Measurements from ENCODE around the gene CDC42BPA.
A peak's percentile ranks its signal among the peaks of the same experiment; 100 is the strongest.

Gene CDC42BPA

DNA sequence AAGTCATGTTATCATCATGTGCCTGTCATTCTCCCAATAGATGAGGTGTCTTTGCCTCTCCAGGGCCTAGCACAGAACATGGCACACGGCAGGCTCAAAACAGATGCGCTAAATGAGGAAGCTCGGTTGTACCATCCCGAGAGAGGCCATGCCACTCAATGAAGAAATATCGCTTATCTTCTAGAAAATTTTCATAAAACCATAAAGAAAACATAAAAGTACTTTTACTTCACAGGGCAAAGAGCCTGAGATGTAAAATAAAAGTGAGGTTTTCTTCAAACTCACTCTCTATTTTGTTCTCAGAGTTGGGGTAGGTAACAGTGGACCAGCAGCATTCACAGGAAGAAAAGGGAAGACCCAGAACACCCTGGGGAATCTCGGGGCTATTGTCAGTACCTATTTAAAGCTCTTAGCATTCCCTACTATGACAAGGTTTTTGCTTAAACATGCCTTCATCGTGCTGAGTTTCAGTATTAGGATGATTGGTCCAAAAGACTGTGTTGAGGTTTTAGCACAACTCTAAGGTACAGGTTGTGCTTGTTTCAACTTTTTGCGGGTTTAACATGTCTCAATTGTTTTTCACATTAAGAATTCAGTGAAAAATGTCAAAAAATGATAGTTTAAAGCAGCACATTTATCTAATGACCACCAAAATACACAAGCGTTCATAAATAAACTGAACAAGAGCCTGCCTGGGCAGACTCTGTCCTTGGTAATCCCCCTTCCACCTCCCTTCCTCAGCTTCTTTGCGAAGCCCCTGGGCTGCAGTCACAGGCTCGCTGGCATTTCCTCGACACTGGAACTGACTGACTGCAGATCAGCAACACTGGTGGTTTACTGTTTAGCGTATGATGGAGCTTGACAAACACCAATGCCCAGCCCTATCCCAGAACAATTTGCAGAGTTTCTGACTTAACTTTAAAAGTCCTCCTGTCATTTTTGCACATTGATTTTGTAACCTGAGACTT is 322.6 kb downstream of the CDC42BPA start:
- DNase-seq (ENCODE audit: low read depth in 2 of 2): no peak

DNA sequence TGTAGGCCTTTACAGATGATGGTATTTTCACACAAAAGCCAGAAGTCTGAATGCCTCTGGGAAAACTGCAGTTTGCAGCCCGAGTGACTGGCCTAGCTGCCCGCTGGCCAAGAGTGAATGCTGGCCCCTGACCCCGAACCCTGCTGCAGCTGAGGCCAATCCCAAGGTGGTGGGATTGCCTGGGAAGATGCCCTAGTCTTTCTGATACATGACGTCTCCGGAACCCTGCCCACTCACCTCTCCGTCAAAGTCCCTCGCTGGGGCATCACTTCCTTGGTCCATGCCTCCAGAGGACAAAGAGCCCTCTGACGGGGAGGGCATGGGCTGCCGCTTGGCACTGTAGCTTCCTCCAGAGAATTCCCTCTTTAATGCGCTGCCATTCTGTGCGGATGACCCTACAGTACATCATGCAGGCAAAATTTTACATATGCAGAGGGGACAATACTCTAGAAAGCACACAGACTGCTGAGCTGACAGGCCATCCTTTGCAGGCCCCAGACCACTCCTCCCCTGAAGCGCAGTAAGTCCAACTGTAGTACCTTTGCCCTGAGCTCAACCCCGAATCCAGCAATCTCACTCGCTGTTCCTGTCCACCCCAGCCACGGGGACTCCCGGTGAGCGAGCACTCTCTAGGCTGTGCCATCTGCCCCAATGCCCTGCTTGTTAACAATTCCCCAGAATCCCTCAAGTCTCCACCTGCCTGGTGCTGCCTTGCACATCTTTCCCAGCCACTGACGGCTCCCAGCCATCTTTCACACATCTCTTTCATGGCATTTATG is 323.5 kb downstream of the CDC42BPA start:
- DNase-seq (ENCODE audit: low read depth in 2 of 2): no peak

DNA sequence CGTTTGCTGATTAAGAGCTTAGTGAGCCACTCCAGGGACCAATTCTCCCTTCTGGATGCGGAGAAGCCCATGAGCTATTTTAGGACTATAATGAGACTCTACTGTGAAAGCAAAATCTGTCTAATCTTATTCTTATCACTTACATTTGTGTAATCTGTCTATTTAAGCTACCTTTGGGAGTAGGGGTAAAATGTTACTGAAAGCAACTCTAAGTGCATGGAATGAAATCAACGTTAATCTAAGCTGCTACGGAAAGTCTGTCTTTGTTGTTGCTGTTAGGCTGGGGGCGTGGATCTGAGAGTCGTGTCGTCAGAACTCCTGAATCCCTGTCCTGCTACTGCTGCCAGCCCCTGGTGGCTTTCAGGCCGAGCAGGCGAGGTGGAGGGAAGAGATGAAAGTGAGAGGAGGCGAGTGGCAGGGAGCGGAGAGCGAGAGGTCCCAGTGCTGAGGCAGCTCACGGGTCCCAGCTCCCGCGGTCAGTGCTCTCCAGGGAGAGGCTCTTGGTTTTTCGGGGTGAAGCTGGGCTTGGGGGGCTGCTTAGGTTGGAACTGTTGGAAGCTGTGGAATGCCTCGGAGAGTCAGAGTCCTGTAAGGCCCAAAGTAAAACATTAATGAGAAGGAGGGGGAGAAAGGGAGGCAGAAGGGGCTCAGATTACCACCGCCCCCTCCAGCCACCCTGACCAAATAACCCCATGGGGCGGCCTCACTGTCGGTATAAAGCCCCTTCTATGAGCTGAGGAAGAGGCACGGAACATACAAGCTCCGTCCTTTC is 324.3 kb downstream of the CDC42BPA start:
- DNase-seq (ENCODE audit: low read depth in 2 of 2): no peak

DNA sequence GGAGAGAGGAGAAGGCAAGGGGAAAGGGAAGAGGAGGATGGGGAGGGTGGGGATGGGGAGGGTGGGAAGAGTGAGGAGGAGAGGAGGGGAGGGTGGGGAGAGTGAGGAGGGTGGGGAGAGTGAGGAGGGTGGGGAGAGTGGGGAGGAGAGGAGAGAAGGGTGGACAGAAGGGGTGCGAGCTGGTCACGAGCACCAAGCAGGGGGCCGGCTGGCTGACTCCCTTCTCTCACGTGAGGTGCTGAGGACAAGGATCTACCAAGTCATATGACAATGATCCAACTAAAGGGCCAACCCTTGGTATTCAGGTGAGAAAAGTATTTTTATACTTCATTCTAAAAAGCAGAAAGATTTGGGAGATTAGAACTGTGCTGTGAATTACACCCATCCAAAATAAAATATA is 326.4 kb downstream of the CDC42BPA start:
- DNase-seq (ENCODE audit: low read depth in 2 of 2): no peak

DNA sequence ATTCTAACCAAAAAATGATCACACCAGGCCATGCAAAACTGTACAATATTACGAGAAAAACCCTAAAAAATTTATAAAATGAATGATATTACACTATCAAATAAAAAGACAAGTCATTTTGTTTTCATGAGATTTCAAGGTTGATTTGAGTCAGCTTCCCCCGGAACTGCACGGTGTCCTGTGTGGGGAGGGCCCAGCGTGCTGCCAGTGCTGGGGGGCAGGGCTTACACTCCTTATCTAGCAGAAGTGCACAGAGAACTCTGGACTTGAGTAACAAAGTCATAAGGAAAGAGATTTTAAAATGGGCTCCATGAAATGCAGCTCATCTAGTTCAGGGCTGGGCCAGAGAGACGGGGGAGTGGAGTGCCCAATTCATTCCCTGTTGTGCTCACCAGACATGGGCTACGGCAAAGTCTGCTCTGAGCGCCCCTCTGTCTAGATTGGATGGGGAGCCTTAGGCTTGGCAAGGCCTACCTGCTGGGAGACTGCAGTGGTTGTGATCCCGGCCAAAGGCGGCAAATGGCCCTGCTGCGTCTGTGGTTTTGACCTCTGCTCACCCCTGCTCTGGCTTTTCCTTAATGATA is 328.1 kb downstream of the CDC42BPA start:
- peak; percentile 5 to 22 for DNase-seq (ENCODE audit: low read depth in 2 of 2)

DNA sequence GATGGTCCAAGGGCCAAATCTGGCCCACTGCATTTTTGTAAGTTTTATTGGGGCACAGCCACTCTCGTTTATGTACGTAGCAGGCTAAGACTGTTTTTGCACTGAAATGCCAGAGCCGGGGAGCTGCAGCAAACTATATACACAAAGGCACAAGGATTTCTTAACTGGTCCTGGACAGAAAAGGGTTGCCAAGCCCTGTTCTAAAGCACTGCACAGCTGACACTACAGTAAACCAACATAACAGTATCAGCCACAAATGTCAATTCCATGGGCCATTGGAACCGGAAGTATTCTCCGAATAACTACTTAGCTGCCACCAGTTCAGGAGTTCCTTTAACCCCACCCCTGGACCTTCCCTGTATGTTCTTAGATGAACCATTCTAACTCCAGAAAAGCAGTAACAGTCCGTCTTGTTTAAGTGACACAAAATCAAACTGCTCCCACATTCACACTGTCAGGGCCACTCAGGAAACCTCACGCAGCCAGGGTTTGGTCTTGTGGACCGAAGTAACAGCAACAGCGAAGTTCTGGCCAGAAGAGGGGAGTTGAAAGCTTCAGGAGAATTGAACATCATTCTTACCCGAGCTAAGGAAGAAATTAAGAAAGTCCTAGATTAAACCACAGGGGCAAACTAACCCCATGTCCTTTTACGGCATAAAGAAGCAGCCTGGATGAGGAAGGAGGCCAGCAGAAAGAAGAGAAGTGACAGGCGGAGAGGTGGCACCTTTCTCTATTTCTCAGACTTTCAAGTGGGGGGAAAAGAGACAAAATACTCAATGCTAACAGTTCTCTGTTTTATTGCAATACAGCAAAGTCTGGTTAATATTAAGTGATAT is 329.0 kb downstream of the CDC42BPA start:
- no peak for DNase-seq (ENCODE audit: low read depth in 2 of 2)

DNA sequence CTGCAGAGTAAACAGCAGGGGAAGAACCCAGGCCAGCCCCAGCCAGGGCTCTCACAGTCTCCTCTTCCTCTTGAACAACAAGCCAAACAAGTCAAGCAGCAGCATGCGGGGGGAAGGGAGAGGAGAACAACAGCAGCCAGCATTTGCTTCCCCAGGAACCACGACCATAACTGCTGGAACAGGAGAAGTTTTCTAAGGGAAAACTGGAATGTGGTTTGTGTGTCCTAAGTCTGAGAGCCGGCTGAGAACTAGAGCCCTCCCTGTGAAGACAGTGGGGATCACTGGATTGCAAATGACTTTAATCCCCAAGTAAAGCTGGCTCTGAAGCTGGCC is 330.0 kb downstream of the CDC42BPA start:
- no peak for DNase-seq (ENCODE audit: low read depth in 2 of 2)

DNA sequence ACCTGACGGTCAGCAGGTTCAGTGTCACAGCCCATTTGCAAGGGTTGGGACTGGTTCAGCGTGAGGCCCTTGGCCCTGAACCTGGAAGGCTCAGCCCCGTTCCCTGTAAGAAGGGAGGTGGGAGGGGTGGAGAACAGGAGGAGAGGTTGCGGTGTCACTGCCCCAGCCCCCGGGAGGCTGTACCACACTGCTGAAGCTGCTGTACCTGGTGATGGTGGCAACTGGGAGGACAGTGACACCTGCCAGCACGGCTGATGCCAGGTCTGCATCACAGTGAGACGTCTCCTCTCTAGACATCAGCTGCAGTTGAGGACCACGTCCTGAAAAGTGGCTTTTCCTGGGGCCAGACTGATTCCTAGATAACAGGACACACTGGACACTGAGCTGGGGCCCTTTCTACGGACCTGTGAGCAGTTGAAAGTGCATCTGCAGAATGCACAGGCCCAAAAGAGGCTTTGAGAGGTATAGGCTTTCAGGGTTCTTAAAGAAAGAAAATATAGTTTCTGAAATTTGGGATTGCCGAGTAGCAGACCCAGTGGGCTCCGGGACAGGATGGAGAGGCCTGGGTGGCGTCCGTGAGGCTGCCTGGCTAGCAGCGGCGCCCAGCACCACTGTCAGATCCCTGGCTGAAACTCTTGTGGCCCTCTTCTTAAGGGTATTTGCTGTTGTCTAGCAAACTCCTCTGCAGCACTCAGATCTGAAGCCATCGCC is 330.5 kb downstream of the CDC42BPA start:
- no peak for DNase-seq (ENCODE audit: low read depth in 2 of 2)

DNA sequence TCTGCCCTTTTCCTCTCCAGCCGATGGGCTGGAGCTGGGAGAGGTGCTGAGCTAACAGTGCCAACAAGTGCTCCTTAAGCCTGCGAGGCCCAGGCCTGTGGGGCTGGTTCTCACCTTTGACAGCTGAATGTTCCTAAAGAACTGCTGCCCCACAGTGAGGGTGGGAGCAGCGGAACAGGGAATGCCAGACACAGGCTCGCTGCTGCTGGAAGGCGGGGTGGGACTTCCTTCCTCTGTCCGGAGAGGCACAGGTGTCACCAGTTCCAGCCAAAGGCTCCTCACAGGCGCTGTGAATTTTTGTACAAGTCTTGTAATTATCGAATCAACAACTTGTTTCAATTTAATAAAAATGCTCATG is 331.1 kb downstream of the CDC42BPA start:
- DNase-seq (ENCODE audit: low read depth in 2 of 2): no peak

DNA sequence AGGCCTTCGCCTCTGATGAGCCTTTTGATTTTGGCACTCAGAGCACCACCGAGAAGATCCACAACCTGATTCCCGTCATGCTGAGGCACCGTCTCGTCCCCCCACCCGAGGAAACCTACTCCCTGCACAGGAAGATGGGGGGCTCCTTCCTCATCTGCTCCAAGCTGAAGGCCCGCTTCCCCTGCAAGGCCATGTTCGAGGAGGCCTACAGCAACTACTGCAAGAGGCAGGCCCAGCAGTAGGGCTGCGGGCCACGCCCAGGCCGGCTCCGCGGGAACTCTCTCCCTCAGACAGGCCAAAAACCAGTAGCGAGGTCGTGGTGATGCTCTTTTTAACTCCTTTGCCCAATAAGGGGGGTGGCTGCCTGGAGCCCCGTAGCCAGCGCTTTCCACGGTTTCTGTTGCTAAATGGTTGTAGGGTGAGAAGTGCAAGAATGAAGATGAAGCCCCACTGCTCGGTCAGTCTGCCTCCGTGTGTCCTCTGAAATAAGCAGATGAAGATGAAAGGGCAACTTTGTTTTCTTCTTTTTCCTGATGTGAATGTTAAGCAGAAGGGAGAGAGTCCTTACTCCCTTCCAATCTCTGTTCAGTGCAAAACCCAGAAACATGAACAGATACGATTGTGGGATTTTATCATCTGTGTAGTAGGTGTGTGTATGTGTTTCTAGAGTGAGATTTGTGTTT is 331.7 kb downstream of the CDC42BPA start:
- DNase-seq (ENCODE audit: low read depth in 2 of 2): no peak

DNA sequence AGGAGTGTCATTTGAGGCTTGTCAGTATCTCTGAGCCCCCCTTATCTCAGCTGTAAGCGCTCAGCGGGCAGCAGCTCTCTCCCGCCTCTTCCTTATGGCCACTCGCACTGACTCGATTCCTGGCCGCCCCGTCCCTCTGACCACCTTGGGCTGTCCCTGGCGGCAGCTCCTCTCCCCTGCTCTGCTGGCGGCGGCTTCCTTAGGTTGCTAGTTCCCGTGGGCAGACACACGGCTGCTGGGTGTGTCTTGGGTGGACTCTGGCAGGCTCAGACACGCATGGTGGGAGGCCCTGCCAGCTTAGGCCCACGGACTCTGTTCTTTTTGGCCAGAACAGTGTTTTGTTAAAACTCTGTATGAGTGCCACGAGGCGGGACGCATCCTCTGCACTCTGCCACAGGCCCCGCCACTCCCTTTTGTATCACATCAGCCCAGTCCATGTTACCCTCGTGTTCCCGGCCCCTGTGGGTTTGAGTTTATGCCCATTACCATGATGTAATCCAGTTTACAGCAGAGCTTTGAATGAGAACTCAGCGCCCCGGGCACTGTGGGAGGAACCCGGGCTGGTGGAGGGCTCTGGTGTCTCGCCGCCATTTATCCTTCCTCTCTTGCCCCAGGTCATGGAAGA is 332.3 kb downstream of the CDC42BPA start:
- DNase-seq (ENCODE audit: low read depth in 2 of 2): no peak

DNA sequence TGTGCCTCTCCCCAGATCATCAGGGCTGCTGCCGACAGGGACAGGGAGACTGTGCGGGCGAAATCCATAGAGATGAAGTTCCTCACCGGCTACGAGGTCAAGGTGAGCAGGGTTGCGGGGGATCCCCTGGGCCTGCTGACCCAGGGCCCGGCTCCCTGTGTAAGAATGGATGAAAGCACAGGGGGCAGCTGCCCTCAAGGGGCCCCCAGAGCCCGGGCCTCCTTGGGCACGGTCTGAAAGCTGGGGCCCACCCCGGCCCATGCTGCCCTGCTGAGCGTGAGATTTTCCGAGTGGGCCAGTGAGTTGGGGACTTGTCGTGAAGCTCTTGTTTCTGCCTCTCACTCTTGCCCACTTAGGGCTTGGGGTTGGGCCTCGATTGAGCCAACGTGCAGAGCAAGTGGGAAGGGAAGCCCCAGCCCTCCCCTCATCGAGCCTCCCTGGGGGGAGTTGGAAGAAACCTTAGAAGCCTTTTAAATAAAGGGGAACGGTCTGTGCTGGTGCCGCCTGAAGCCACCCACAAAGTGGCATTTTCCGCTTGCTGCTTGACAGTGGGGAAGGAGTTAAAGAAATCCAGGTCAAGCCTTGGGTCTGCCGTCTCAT is 333.0 kb downstream of the CDC42BPA start:
- no peak for DNase-seq (ENCODE audit: low read depth in 2 of 2)

DNA sequence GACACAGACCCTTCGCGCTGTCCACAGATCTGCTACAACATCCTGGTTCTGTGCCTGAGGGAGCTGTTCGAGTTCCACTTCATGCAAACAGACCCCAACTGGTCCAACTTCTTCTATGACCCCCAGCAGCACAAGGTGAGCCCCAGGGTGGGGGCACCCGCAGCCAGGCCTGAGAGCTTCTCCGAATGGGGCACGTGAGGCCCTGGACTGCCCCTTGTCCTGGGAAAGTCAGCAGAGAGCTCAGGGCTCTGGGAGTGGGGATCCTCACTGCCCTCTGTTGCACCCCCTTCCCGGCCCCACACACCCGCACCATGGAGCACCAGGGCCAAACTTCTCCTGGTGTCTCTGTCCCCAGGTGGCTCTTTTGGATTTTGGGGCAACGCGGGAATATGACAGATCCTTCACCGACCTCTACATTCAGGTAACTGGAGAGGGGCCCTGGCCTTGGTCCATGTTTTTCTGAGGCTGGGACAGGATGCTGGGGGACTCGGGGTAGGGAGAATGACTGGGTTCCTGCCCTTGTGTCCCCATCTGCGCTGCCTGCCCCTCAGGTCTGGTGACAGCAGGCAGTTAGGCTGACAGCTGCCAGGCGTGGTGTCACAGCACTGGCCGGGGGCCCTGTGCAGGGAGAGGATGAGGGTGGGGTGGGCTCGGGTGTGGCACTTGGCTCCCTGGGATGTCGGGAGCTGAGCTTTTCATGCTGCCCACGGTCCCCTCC is 333.6 kb downstream of the CDC42BPA start:
- no peak for DNase-seq (ENCODE audit: low read depth in 2 of 2)

DNA sequence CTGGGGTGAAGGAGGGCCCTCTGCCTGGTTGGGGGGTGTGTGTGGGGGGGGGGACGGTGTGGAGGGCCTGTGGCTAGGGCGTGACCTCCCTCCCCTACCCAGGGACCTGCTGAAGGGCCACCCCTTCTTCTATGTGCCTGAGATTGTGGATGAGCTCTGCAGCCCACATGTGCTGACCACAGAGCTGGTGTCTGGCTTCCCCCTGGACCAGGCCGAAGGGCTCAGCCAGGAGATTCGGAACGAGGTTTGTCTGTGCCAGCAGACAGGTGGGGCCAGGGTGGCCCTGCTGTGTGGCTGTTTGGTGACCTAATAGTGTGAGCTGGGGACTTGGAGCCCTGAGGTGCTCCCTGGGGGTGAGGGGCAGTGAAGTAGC is 334.3 kb downstream of the CDC42BPA start:
- DNase-seq (ENCODE audit: low read depth in 2 of 2): no peak

DNA sequence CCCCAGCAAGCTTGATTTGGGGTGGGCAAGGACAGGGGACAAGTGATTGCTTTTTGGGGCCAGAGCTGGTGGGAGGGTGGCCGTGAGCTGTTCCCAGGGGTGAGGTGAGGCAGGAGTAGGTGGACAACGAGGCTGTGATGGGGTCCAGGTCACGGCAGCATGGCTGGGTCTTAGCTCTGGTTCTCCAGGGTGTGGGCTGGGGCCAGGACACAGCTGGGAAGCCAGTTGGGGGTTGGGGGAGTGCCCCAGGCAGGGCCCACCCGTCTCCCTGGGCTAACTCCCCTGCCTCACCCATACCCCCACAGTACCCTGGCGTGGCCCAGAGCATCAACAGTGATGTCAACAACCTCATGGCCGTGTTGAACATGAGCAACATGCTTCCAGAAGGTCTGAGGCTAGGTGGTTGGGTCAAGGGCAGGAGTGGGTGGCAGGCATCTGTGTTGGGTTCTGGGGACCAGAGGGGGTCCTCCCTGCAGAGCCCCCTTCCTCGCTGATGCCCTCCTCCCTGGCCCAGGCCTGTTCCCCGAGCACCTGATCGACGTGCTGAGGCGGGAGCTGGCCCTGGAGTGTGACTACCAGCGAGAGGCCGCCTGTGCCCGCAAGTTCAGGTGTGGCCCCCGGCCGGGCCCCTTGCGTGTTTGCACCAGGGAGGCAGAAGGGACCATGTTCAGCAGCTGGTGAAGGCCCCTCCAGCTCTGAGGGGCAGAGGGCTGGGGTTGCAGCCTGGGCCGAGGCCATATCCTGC is 334.9 kb downstream of the CDC42BPA start:
- no peak for DNase-seq (ENCODE audit: low read depth in 2 of 2)

DNA sequence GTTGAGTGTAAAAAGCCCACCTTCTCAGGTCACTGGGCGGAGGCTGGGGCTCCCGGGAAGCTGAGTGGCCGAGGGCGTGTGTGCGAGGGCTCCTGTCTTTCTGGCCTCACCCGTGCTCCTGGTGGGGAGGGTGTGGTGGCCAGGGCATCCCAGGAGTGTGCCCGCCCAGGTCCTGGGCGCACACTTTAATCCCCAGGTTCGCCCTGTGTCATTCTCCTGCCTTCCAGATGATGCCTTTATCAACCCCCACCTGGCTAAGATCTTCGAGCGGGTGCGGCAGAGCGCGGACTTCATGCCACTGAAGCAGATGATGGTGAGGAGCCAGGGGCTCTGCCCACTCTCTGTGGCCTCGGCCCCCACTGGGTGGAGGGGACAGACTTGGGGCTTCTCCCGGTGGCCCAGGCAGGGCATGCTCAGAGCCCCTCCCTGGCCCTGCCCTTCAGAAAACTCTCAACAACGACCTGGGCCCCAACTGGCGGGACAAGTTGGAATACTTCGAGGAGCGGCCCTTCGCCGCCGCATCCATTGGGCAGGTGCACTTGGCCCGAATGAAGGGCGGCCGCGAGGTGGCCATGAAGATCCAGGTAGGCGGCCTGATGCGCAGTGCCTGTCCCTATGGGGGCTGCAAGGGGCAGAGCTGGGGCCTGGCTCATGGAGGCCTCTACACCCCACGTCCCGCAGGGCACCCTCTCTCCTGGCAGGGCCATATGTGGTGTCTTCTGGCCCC is 335.7 kb downstream of the CDC42BPA start:
- no peak for DNase-seq (ENCODE audit: low read depth in 2 of 2)

DNA sequence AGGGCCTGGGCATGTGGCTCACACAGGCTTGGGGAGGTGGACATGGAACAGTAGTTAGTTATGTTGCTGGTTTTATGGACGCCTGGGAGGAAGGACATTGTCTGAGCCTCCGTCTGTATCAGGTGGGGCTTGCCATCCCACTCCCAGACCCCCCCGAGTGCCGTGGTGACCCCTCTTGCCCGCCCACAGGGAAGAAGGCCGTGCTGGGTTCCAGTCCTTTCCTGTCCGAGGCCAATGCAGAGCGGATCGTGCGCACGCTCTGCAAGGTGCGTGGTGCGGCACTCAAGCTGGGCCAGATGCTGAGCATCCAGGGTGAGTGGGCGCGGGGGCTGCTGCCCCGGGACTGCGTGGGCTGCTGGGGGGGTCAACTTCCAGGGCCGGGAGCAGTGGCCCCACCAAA is 336.5 kb downstream of the CDC42BPA start:
- DNase-seq (ENCODE audit: low read depth in 2 of 2): no peak
